Renal cortical epithelial cell (primary cell): ENCODE measurements around the gene BRME1. TPM values are rescaled to one million over a fixed set of nuclear protein-coding genes. Genes with fewer than 3 reads are reported as not detected.

Source experiments
- DNase-seq: peaks from one replicate; pipeline ENCODE4 v3.0.0-alpha.2; 2011; ENCODE audit warnings: low read depth
- total RNA-seq: library from RNA; depleted of rRNA; stranded (reverse); fragments of >200 nt; gene quantifications from 2 replicates; pipeline ENCODE4 v1.2.3, GENCODE V29; 2014

BRME1 gene
- 0.25 and 0.35 TPM in 2 replicates for total RNA-seq

- DNase-seq, result peak; percentile 68
Measured at GRCh38 chr19:13905634-13906520, at the start of gene BRME1, which contains the start of gene CC2D1A. Gene BRME1, minus strand, starts transcription at chr19:13906117. Its CDS starts 1,225 bp downstream, at chr19:13904892. Gene CC2D1A, plus strand, starts transcription at chr19:13906201. Its CDS starts 241 bp downstream, at chr19:13906442.

GRCh38 chr19:13954185-13954584 is 48.3 kb upstream of the BRME1 start:
- no peak for DNase-seq

GRCh38 chr19:13952931-13953531 is 47.1 kb upstream of the BRME1 start:
- peak; percentile 40 for DNase-seq

GRCh38 chr19:13952154-13952930 is 46.4 kb upstream of the BRME1 start, which contains the start of gene DCAF15:
Gene DCAF15, plus strand, starts transcription at chr19:13952509. Its CDS starts 4 bp downstream, at chr19:13952513.
- peak; percentile 97 for DNase-seq

GRCh38 chr19:13951799-13952153 is 45.9 kb upstream of the BRME1 start:
- no peak for DNase-seq

- DNase-seq, result no peak
Measured at GRCh38 chr19:13951043-13951442, 45.1 kb upstream of the BRME1 start.

GRCh38 chr19:13946414-13946813 is 40.5 kb upstream of the BRME1 start:
- DNase-seq, result no peak

GRCh38 chr19:13942023-13942684 is 36.2 kb upstream of the BRME1 start:
- no peak for DNase-seq

GRCh38 chr19:13938301-13939064 is 32.6 kb upstream of the BRME1 start, which contains the start of gene PODNL1:
Gene PODNL1, minus strand, starts transcription at chr19:13938417. Its CDS starts 236 bp downstream, at chr19:13938181.
- peak; percentile 57 for DNase-seq

- peak; percentile 14 for DNase-seq
Measured at GRCh38 chr19:13937479-13938300, 31.8 kb upstream of the BRME1 start.

GRCh38 chr19:13935765-13936510 is 30.0 kb upstream of the BRME1 start:
- peak; percentile 21 for DNase-seq

GRCh38 chr19:13934785-13935109 is 28.8 kb upstream of the BRME1 start:
- DNase-seq, result no peak

- DNase-seq, result no peak
Measured at GRCh38 chr19:13932911-13933393, 27.0 kb upstream of the BRME1 start.

GRCh38 chr19:13932149-13932637 is 26.3 kb upstream of the BRME1 start:
- DNase-seq, result no peak

- DNase-seq, result no peak
Measured at GRCh38 chr19:13931391-13932148, 25.7 kb upstream of the BRME1 start.

GRCh38 chr19:13930402-13930801 is 24.5 kb upstream of the BRME1 start:
- no peak for DNase-seq

- DNase-seq, result no peak
Measured at GRCh38 chr19:13929956-13930355, 24.0 kb upstream of the BRME1 start.

- no peak for DNase-seq
Measured at GRCh38 chr19:13929340-13929739, 23.4 kb upstream of the BRME1 start.
